ENCODE measurements around the gene EN1.

The EN1 gene

GRCh38 chr2:118846953-118847761, at the start of gene EN1:
Gene EN1 (minus strand): TSS chr2:118847648. CDS start chr2:118847167, 481 bp downstream.
- no peak for DNase-seq

GRCh38 chr2:118893100-118893499, 45.7 kb upstream of the EN1 start:
- no peak for DNase-seq

GRCh38 chr2:118889995-118890394, 42.5 kb upstream of the EN1 start:
- no peak for DNase-seq

GRCh38 chr2:118883792-118884191, 36.3 kb upstream of the EN1 start:
- DNase-seq: no peak

- peak; percentile 76 for DNase-seq
Measured at GRCh38 chr2:118882693-118883336, 35.4 kb upstream of the EN1 start.

- peak; percentile 79 for DNase-seq
Measured at GRCh38 chr2:118881490-118882129, 34.2 kb upstream of the EN1 start.

GRCh38 chr2:118880501-118880900, 33.1 kb upstream of the EN1 start:
- no peak for DNase-seq

GRCh38 chr2:118878531-118879149, 31.2 kb upstream of the EN1 start:
- DNase-seq: no peak

- no peak for DNase-seq
Measured at GRCh38 chr2:118875318-118875717, 27.9 kb upstream of the EN1 start.

- DNase-seq: no peak
Measured at GRCh38 chr2:118874324-118874723, 26.9 kb upstream of the EN1 start.

- DNase-seq: no peak
Measured at GRCh38 chr2:118865106-118865505, 17.7 kb upstream of the EN1 start.

GRCh38 chr2:118864207-118864606, 16.8 kb upstream of the EN1 start:
- no peak for DNase-seq

GRCh38 chr2:118861731-118862130, 14.3 kb upstream of the EN1 start:
- DNase-seq: no peak

- DNase-seq: no peak
Measured at GRCh38 chr2:118861242-118861641, 13.8 kb upstream of the EN1 start.

GRCh38 chr2:118860506-118860905, 13.1 kb upstream of the EN1 start:
- no peak for DNase-seq

- DNase-seq: no peak
Measured at GRCh38 chr2:118859157-118859770, 11.8 kb upstream of the EN1 start.

- DNase-seq: no peak
Measured at GRCh38 chr2:118858485-118859156, 11.2 kb upstream of the EN1 start.

- DNase-seq: no peak
Measured at GRCh38 chr2:118857677-118858484, 10.4 kb upstream of the EN1 start.

GRCh38 chr2:118856978-118857676, 9.7 kb upstream of the EN1 start:
- peak; percentile 55 for DNase-seq

- DNase-seq: no peak
Measured at GRCh38 chr2:118856330-118856977, 9.0 kb upstream of the EN1 start.
